Mammary epithelial cell (primary cell): Measurements from ENCODE around the gene MPDZ.

ENCODE experiments used
- CTCF ChIP-seq, 2 donors: IDR thresholded peaks in 1 of 2; conservative IDR thresholded peaks in 1 of 2; 2 replicates each; pipeline ENCODE4 v1.5.1; 2011 to 2012; ENCODE audit warnings: inconsistent platforms in 2 of 2, low read length in 2 of 2, mild to moderate bottlenecking in 2 of 2, control low read depth in 1 of 2, low read depth in 1 of 2; ENCODE audit not compliant: insufficient read depth in 1 of 2; ENCODE audit errors: extremely low read depth in 1 of 2
- EZH2 ChIP-seq: IDR thresholded peaks from 2 replicates; pipeline ENCODE4 v1.6.1; 2012; ENCODE audit warnings: low read length, inconsistent platforms, borderline replicate concordance

GRCh38 chr9:13118313-13118712 is 161.2 kb downstream of the MPDZ start:
- TF ChIP-seq CTCF (conservative IDR thresholded peaks at IDR 0.05 in 1 of 2, IDR thresholded peaks at IDR 0.05 in 1 of 2; ENCODE audit: extremely low read depth in 1 of 2, insufficient read depth in 1 of 2, low read depth in 1 of 2, low read length in 2 of 2) (no peak), EZH2 (no peak)
